Hepatocyte (in vitro differentiated cells): ENCODE data around the gene TM2D3.
A peak's percentile ranks its signal among the peaks of the same experiment; 100 is the strongest.

ENCODE experiments used
- CTCF ChIP-seq: fragments of 200-600 bp; sonication (generic); IDR thresholded peaks from 2 replicates; pipeline ENCODE4 v1.5.1; 2016; ENCODE audit warnings: antibody characterized with exemption, mild to moderate bottlenecking; ENCODE audit not compliant: poor library complexity
- EZH2 ChIP-seq: fragments of 200-600 bp; sonication (generic); IDR thresholded peaks from 2 replicates; pipeline ENCODE4 v1.6.1; 2016; ENCODE audit warnings: antibody characterized with exemption, mild to moderate bottlenecking, borderline replicate concordance
- EZH2phosphoT487 ChIP-seq: fragments of 200-600 bp; sonication (generic); IDR thresholded peaks from one replicate; pipeline ENCODE4 v1.6.1; 2018; ENCODE audit warnings: antibody characterized with exemption, mild to moderate bottlenecking, low read depth, moderate library complexity; ENCODE audit not compliant: unreplicated experiment, severe bottlenecking

GRCh38 chr15:101664303-101664913 is 12.2 kb upstream of the TM2D3 start:
- TF ChIP-seq CTCF, result peak; percentile 29
- no peak for TF ChIP-seq EZH2phosphoT487
- no peak for TF ChIP-seq EZH2
